Tibial nerve (tissue), 4 donors: ENCODE results near the gene ART1. TPM values are rescaled to one million over a fixed set of nuclear protein-coding genes. Genes with fewer than 3 reads are reported as not detected.
"Not testable (repeated sequence)": the region's sequence is repeated elsewhere in the genome, so short reads cannot be mapped to it uniquely, and the experiment has no call there.

Experiments
- DNase-seq, 2 donors: peaks; one replicate each; pipeline ENCODE4 v3.0.0-alpha.2; 2019; ENCODE audit warnings: low spot score in 2 of 2
- H3K27ac ChIP-seq, 4 donors: fragments of 200-600 bp; sonication (generic) in 3 of 4; one replicate each; pipeline ENCODE4 v1.5.1; 2017 to 2019; ENCODE audit warnings: mild to moderate bottlenecking in 1 of 4
- H3K27me3 ChIP-seq, 2 donors: fragments of 200-600 bp; sonication (generic) in 1 of 2; one replicate each; pipeline versions ENCODE4 v1.5.1 to v1.6.0; 2017 to 2019
- H3K36me3 ChIP-seq, 3 donors: fragments of 200-600 bp; sonication (generic); one replicate each; pipeline ENCODE4 v1.5.1; 2018 to 2019
- H3K4me1 ChIP-seq, 4 donors: fragments of 200-600 bp; sonication (generic) in 3 of 4; one replicate each; pipeline ENCODE4 v1.5.1; 2017 to 2019
- H3K4me3 ChIP-seq, 4 donors: fragments of 200-600 bp; sonication (generic) in 3 of 4; one replicate each; pipeline ENCODE4 v1.5.1; 2017 to 2019; ENCODE audit warnings: mild to moderate bottlenecking in 1 of 4, moderate library complexity in 1 of 4
- H3K9me3 ChIP-seq, 4 donors: fragments of 200-600 bp; sonication (generic) in 3 of 4; one replicate each; pipeline ENCODE4 v1.5.1; 2017 to 2019
- EP300 ChIP-seq, 2 donors: sonication (generic); formaldehyde crosslinking; IDR thresholded peaks; one replicate each; pipeline ENCODE4 v1.6.1; 2017; ENCODE audit warnings: antibody characterized with exemption in 2 of 2, mild to moderate bottlenecking in 1 of 2
- POLR2A ChIP-seq, 2 donors: fragments of 450-650 bp; IDR thresholded peaks; one replicate each; pipeline ENCODE4 v1.6.1; 2017; ENCODE audit warnings: antibody characterized with exemption in 2 of 2, mild to moderate bottlenecking in 2 of 2, moderate library complexity in 2 of 2
- WGBS, 2 donors: methylation state at CpG; one replicate each; pipeline ENCODE4 v1.1.5; 2018; 5-methylcytosine and 5-hydroxymethylcytosine counted together
- total RNA-seq, 4 donors: library from RNA; depleted of rRNA; stranded (reverse); fragments of >200 nt; gene quantifications; one replicate each; pipeline ENCODE4 v1.1.0, GENCODE V29; 2016
- TF ChIP-seq, protein P1 (sequence below), 5 experiments: fragments of 200-600 bp in 3 of 5; fragments of 450-650 bp in 2 of 5; sonication (generic) in 3 of 5; IDR thresholded peaks; one replicate each; pipeline ENCODE4 v1.5.1; 2016 to 2019; ENCODE audit warnings: antibody characterized with exemption in 5 of 5, mild to moderate bottlenecking in 3 of 5, moderate library complexity in 2 of 5

Gene ART1
- total RNA-seq, 4 donors from 2014 or later: 2.4 to 2.8 TPM; not detected in 2

DNA sequence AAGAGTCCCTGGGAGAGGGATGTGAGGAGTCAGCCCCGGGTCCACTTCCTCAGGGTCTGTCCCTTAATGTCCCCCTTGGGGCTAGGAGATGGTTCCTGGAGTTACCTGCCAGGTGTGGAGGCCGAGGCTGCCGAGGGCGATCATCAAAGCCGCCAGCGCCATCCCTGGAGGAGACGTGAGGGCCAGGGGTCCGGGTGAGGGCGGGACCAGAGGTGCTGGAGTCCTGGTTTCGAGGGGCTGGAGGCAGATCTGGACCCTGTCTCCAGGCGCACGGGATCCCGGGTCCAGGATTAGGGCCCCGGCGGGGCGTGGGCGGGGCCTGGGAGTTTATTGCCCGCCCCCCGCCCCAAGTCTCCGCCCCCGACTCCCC lies 3.2 kb upstream of the ART1 start, which contains the start of gene ART5:
Gene ART5, minus strand, starts transcription at position 292 of the 370 bp plus-strand sequence. Its CDS starts 130 bp downstream, at position 162.
- Histone ChIP-seq H3K27me3 (peaks cover 0 to 44% of the 10 kb centered on the region in 2 donors), H3K4me3 (peak within 1 kb of the TSS; percentile 41 to 55 (median 49)), H3K36me3 (no peaks in the 10 kb centered on the region), H3K4me1 (peaks cover 0 to 21% (median 8%) of the 10 kb centered on the region in 4 donors), H3K9me3 (no peaks in the 10 kb centered on the region), H3K27ac (peak within 1 kb of the TSS in 2 of 4 donors; percentile 4 to 52)
- no peak for DNase-seq
- WGBS, 2 donors: 9 to 14% methylated on average over 13 to 16 of the region's 21 CpGs
- TF ChIP-seq EP300 (IDR thresholded peaks at IDR 0.05) (no peak), POLR2A (IDR thresholded peaks at IDR 0.05) (no peak)
- TF ChIP-seq, protein P1, sequence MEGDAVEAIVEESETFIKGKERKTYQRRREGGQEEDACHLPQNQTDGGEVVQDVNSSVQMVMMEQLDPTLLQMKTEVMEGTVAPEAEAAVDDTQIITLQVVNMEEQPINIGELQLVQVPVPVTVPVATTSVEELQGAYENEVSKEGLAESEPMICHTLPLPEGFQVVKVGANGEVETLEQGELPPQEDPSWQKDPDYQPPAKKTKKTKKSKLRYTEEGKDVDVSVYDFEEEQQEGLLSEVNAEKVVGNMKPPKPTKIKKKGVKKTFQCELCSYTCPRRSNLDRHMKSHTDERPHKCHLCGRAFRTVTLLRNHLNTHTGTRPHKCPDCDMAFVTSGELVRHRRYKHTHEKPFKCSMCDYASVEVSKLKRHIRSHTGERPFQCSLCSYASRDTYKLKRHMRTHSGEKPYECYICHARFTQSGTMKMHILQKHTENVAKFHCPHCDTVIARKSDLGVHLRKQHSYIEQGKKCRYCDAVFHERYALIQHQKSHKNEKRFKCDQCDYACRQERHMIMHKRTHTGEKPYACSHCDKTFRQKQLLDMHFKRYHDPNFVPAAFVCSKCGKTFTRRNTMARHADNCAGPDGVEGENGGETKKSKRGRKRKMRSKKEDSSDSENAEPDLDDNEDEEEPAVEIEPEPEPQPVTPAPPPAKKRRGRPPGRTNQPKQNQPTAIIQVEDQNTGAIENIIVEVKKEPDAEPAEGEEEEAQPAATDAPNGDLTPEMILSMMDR (IDR thresholded peaks at IDR 0.05): no peak

DNA sequence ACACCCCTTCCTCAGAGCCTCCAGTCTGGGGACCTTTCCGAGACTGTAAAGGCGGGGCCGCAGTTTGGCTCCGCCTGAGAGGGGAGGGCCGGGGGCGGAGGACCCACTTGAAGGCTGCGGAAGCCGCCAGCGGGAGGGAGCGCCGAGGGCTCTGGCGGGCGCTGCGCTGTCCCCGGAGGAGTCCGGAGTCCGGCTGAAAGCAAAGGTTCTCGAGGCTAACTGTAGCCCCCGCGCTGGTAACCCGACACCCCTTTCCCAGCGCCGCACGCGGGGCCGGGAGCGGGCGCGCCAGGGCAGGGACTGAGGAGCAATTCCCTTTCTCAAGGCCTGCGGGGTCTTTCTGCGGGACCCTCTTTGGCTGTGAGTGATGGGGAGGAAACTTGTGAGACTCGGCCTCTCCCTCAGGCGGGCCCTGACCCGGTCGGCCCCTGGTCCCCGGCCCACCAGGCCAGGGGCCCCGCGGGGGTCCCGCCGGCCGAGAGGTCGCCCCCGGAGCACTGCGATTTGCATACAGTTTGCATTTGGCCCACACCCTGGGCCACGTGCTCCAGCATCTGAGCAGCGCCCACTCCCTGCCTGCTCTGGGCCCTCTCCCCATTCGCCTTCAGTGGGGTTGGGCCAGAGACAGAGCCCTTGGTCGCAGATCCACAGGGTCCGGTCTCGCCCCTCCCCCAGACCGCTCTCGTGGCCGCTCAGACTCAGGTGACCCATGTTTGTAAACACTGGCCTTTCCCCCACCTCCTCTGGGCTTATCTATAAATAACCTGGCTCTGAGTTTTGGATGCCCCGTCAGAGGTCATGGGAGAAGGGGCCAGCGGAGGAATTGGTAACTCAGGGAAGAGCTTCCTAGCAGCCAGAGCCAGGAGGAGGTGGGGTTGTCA lies 2.6 kb upstream of the ART1 start:
- no peaks in the 10 kb centered on the region for H3K36me3 ChIP-seq
- H3K27me3 ChIP-seq: peaks cover 0 to 48% of the 10 kb centered on the region in 2 donors
- TF ChIP-seq, protein P1 (IDR thresholded peaks at IDR 0.05): no peak
- TF ChIP-seq POLR2A (IDR thresholded peaks at IDR 0.05) (no peak), EP300 (IDR thresholded peaks at IDR 0.05) (no peak)
- 0% methylated on average over 36 to 38 of the region's 55 CpGs for WGBS, 2 donors
- H3K4me3 ChIP-seq: peak overlapping the region; percentile 41 to 55 (median 49)
- H3K9me3 ChIP-seq: no peaks in the 10 kb centered on the region
- peak; percentile 33 to 53 for DNase-seq
- H3K4me1 ChIP-seq: peaks cover 0 to 21% (median 8%) of the 10 kb centered on the region in 4 donors
- H3K27ac ChIP-seq: peak overlapping the region in 2 of 4 donors; percentile 4 to 52

DNA sequence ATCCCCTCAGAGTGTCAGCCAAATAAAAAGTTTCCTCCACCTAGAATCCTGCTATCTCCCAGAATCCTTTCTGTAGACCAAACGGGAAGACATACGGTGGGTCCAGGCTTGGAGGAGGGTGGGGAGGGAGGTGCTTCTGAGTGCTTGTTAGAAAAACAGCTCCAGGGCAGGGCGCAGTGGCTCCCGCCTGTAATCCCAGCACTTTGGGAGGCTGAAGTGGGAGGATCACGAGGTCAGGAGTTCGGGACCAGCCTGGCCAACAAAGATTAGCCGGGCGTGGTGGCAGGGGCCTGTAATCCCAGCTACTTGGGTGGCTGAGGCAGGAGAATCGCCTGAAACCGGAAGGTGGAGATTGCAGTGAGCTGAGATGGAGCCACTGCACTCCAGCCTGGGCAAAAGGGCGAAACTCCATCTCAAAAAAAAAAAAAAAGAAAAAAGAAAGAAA lies 1.8 kb upstream of the ART1 start:
- Histone ChIP-seq H3K4me1 (peaks cover 0 to 21% (median 8%) of the 10 kb centered on the region in 4 donors), H3K27me3 (peaks cover 0 to 54% of the 10 kb centered on the region in 2 donors), H3K27ac (peak overlapping the region in 1 of 4 donors; percentile 52), H3K4me3 (peak overlapping the region in 2 of 4 donors; percentile 44 to 55)
- not testable (repeated sequence) for H3K36me3 ChIP-seq, H3K9me3 ChIP-seq, DNase-seq
- 46% methylated on average over 11 of the region's 11 CpGs for whole genome bisulfite sequencing, 2 donors

GRCh38 chr11:3645552-3645951 lies 624 bp downstream of the ART1 start:
- TF ChIP-seq, protein P1 (IDR thresholded peaks at IDR 0.05): no peak
- TF ChIP-seq EP300 (IDR thresholded peaks at IDR 0.05) (no peak), POLR2A (IDR thresholded peaks at IDR 0.05) (no peak)
- DNase-seq: no peak
- Histone ChIP-seq H3K27ac (no peak overlapping the region), H3K4me1 (peaks cover 0 to 21% (median 8%) of the 10 kb centered on the region in 4 donors), H3K36me3 (no peaks in the 10 kb centered on the region), H3K9me3 (no peaks in the 10 kb centered on the region), H3K27me3 (peaks cover 0 to 61% of the 10 kb centered on the region in 2 donors), H3K4me3 (no peak overlapping the region)
- WGBS, 2 donors: 84 to 90% methylated on average over 7 of the region's 7 CpGs

GRCh38 chr11:3648843-3649242 lies 3.9 kb downstream of the ART1 start:
- not testable (repeated sequence) for H3K4me1 ChIP-seq, DNase-seq
- 75 to 81% methylated on average over 13 of the region's 13 CpGs for WGBS, 2 donors

GRCh38 chr11:3649374-3649773 lies 4.4 kb downstream of the ART1 start:
- not testable (repeated sequence) for H3K4me3 ChIP-seq, DNase-seq, H3K27ac ChIP-seq, H3K4me1 ChIP-seq, H3K9me3 ChIP-seq, H3K36me3 ChIP-seq
- H3K27me3 ChIP-seq: peaks cover 0 to 33% of the 10 kb centered on the region in 2 donors
- WGBS, 2 donors: 22 to 26% methylated on average over 9 of the region's 9 CpGs

More at GRCh38 chr11:3648843-3649242, 3.9 kb downstream of the ART1 start:
- not testable (repeated sequence) for H3K36me3 ChIP-seq, H3K27ac ChIP-seq, H3K4me3 ChIP-seq, H3K9me3 ChIP-seq
- H3K27me3 ChIP-seq: peaks cover 0 to 38% of the 10 kb centered on the region in 2 donors

DNA sequence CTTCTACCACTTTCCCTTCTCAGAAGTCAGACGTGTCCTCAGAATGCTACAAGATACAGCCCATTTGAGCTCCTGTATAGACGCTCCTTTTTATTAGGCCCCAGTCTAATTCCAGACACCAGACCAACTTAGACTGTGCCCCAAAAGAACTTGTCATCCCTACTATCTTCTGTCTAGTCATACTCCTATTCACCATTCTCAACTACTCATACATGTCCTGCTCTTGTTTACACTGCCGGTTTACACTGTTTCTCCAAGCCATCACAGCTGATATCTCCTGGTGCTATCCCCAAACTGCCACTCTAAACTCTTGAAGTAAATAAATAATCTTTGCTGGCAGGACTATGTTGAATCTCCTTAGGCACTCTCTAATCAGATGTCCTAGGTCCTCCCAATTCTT lies 7.6 kb downstream of the ART1 start:
- H3K27ac ChIP-seq, H3K9me3 ChIP-seq, DNase-seq, H3K4me1 ChIP-seq, H3K4me3 ChIP-seq, H3K36me3 ChIP-seq: not testable (repeated sequence)
- peaks cover 0 to 11% of the 10 kb centered on the region in 2 donors for H3K27me3 ChIP-seq
- WGBS, 2 donors: 56 to 94% methylated on average over 3 of the region's 3 CpGs
